GM12878 (cell line): Measurements from ENCODE around the gene ADD2. TPM values are rescaled to one million over a fixed set of nuclear protein-coding genes. Genes with fewer than 3 reads are reported as not detected.

Source experiments
- ATAC-seq: fragments of 200-7000 bp; cut with Tn5 transposase; 3 replicates; pipeline ENCODE4 v1.9.1; 2020; ENCODE audit warnings: mild to moderate bottlenecking, moderate library complexity
- BruUV-seq: library from RNA; stranded (reverse); fragments of 400-500 nt; replicated peaks from 2 replicates; lab custom pipeline; 2021; lab: Mats Ljungman, UMichigan
- CTCF ChIA-PET: fragments of 300-600 bp; sonication (Branson Sonifier 250); formaldehyde crosslinking; extraction: SDS; loops from one replicate; lab custom pipeline; 2021; ENCODE audit warnings: inconsistent platforms; lab: Yijun Ruan, JAX
- POLR2A ChIA-PET: fragments of 350-600 bp; formaldehyde crosslinking; extraction: SDS; loops from one replicate; lab custom pipeline; 2021; ENCODE audit warnings: inconsistent platforms; lab: Charles Lee
- RAD21 ChIA-PET: fragments of 300-600 bp; sonication (Branson Sonifier 250); formaldehyde crosslinking; loops from one replicate; lab custom pipeline; 2023; ENCODE audit warnings: antibody characterized with exemption; ENCODE audit not compliant: unreplicated experiment; lab: Charles Lee
- SMC1A ChIA-PET: fragments of 300-600 bp; sonication (Branson Sonifier 250); formaldehyde crosslinking; loops from one replicate; lab custom pipeline; 2023; ENCODE audit not compliant: unreplicated experiment, uncharacterized antibody; lab: Charles Lee
- DNase-seq: peaks from one replicate; pipeline ENCODE4 v3.0.0-alpha.2; 2011; ENCODE audit warnings: low read depth, low spot score
- FAIRE-seq: peaks from 3 replicates; lab custom pipeline; 2011; peaks lifted over from hg19 to GRCh38; lab: Jason Lieb, UNC
- H2AFZ ChIP-seq: 2 replicates; pipeline ENCODE4 v1.6.0; 2011; ENCODE audit warnings: low read depth, low read length, control low read depth; ENCODE audit not compliant: control insufficient read depth
- H3K27ac ChIP-seq: 2 replicates; pipeline ENCODE4 v1.5.1; 2011; ENCODE audit warnings: control low read depth; ENCODE audit not compliant: control insufficient read depth, insufficient read depth
- H3K27me3 ChIP-seq, 2 experiments: replicated peaks in 1 of 2; 2 replicates each; pipeline versions ENCODE4 v1.6.0 to v1.6.1; 2011; ENCODE audit warnings: low read length in 1 of 2; ENCODE audit not compliant: control insufficient read depth in 2 of 2, insufficient read depth in 2 of 2
- H3K36me3 ChIP-seq, 2 experiments: 2 replicates each; pipeline ENCODE4 v1.5.1; 2011; ENCODE audit warnings: low read length in 1 of 2; ENCODE audit not compliant: control insufficient read depth in 2 of 2, insufficient read depth in 2 of 2
- H3K4me1 ChIP-seq: 2 replicates; pipeline ENCODE4 v1.6.1; 2011; ENCODE audit warnings: mild to moderate bottlenecking, low read length, moderate library complexity, mixed read lengths; ENCODE audit not compliant: control insufficient read depth, insufficient read depth
- H3K4me2 ChIP-seq: 2 replicates; pipeline ENCODE4 v1.6.0; 2011; ENCODE audit warnings: control low read depth; ENCODE audit not compliant: control insufficient read depth, insufficient read depth
- H3K4me3 ChIP-seq: fragments of 200-600 bp; sonication (generic); 2 replicates; pipeline ENCODE4 v1.5.1; 2016
- H3K79me2 ChIP-seq: 2 replicates; pipeline ENCODE4 v1.6.0; 2011; ENCODE audit warnings: low read length; ENCODE audit not compliant: control insufficient read depth, insufficient read depth
- H3K9ac ChIP-seq: 2 replicates; pipeline ENCODE4 v1.8.0; 2011; ENCODE audit warnings: low read length, control low read depth, mixed read lengths; ENCODE audit not compliant: control insufficient read depth, insufficient read depth
- H3K9me3 ChIP-seq: replicated peaks from 3 replicates; pipeline ENCODE4 v1.5.1; 2011; ENCODE audit warnings: mild to moderate bottlenecking, low read length; ENCODE audit not compliant: control insufficient read depth, insufficient read depth
- H4K20me1 ChIP-seq: 2 replicates; pipeline ENCODE4 v1.6.0; 2011; ENCODE audit not compliant: control insufficient read depth, insufficient read depth
- CBFB ChIP-seq: IDR thresholded peaks from 2 replicates; pipeline ENCODE4 v1.6.1; 2016; ENCODE audit warnings: antibody characterized with exemption, low read depth
- CBX3 ChIP-seq: fragments of 200-600 bp; sonication (generic); IDR thresholded peaks from 2 replicates; pipeline ENCODE4 v1.6.1; 2016; ENCODE audit warnings: low read depth, borderline replicate concordance
- HDAC6 ChIP-seq: fragments of 200-600 bp; sonication (generic); IDR thresholded peaks from one replicate; pipeline ENCODE4 v1.8.0; 2017; ENCODE audit warnings: antibody characterized with exemption; ENCODE audit not compliant: unreplicated experiment
- MYB ChIP-seq: fragments of 150-350 bp; IDR thresholded peaks from 2 replicates; pipeline ENCODE4 v1.6.1; 2014; ENCODE audit warnings: mild to moderate bottlenecking, low read depth, low read length, borderline replicate concordance
- PKNOX1 ChIP-seq: fragments of 450-650 bp; IDR thresholded peaks from 2 replicates; pipeline ENCODE4 v1.6.1; 2016; ENCODE audit warnings: mild to moderate bottlenecking
- ZBTB11 ChIP-seq: fragments of 450-650 bp; formaldehyde crosslinking; IDR thresholded peaks from 2 replicates; pipeline ENCODE4 v1.5.0; 2022; ENCODE audit warnings: mild to moderate bottlenecking, missing genetic modification characterization
- ZNF274 ChIP-seq: IDR thresholded peaks from one replicate; pipeline ENCODE4 v1.8.0; 2011; ENCODE audit not compliant: insufficient read length, insufficient read depth
- WGBS: methylation state at CpG from one replicate; pipeline ENCODE4 v1.1.6; 2016; ENCODE audit warnings: low lambda C conversion rate; ENCODE audit not compliant: insufficient replicate concordance, insufficient coverage; ENCODE audit errors: missing lambda C conversion rate; 5-methylcytosine and 5-hydroxymethylcytosine counted together
- in situ Hi-C: fragments of 300-500 bp; cut with MboI; formaldehyde crosslinking; loops from 9 replicates; pipeline ENCODE4 v1.14.3; 2018; ENCODE audit warnings: mixed read lengths
- intact Hi-C: fragments of 100-400 bp; cut with micrococcal nuclease; formaldehyde crosslinking; loops from one replicate; pipeline ENCODE4 v1.14.2; 2022; ENCODE audit not compliant: unreplicated experiment
- polyA plus RNA-seq, 11 experiments: library from polyadenylated mRNA; depleted of rRNA in 4 of 11; unstranded in 6 of 11; stranded (reverse) in 5 of 11; fragments of >200 nt; fragmentation: Nextera tagmentation in 4 of 11; fragmentation: Illumina TruSeq in 1 of 11; extraction: Ambion mirVana in 4 of 11; extraction: Trizol in 1 of 11; gene quantifications; 1 replicate in 1 of 11; 2 replicates in 10 of 11; pipeline versions ENCODE4 v1.2.1 to v1.2.3, GENCODE V29; 2011 to 2016; ENCODE audit warnings: inconsistent platforms in 2 of 11, missing spikeins in 2 of 11, low read depth in 1 of 11
- total RNA-seq, 4 experiments: library from RNA; depleted of rRNA in 3 of 4; stranded (reverse); fragments of >200 nt in 3 of 4; fragmentation: Illumina TruSeq in 1 of 4; extraction: Trizol in 1 of 4; gene quantifications; 2 replicates each; pipeline versions ENCODE4 v1.2.1 to v1.2.3, GENCODE V29; 2013 to 2021
- TF ChIP-seq, protein P1 (sequence below): fragments of 450-650 bp; conservative IDR thresholded peaks from 2 replicates; pipeline ENCODE4 v1.6.1; 2017; ENCODE audit warnings: mild to moderate bottlenecking, moderate library complexity

The ADD2 gene
- total and polyA plus RNA-seq, 10 of the 15 experiments (the other 5 are each of a cell fraction or from before 2014, with no cell fraction given), result 0.05 to 0.13 (median 0.08) TPM; not detected in 7

GRCh38 chr2:70659551-70659950 lies 108.4 kb downstream of the ADD2 start:
- 56% methylated on average over 5 of the region's 5 CpGs for WGBS
- intact Hi-C loops, result no loop called here
- CTCF ChIA-PET, result no interaction called here

More at GRCh38 chr2:70659551-70659950, 108.4 kb downstream of the ADD2 start:
- Histone ChIP-seq H3K79me2 (no peaks in the 10 kb centered on the region), H3K9ac (no peak overlapping the region), H3K4me2 (no peak overlapping the region), H3K27me3 (no peaks in the 10 kb centered on the region; a peak in 2 of 4 replicates), H2AFZ (no peak overlapping the region), H3K4me1 (no peaks in the 10 kb centered on the region), H3K9me3 (no peaks in the 10 kb centered on the region), H4K20me1 (no peaks in the 10 kb centered on the region), H3K27ac (no peak overlapping the region), H3K4me3 (no peak overlapping the region), H3K36me3 (no peaks in the 10 kb centered on the region)
- no peak for DNase-seq
- no peak for FAIRE-seq
- no peak for ATAC-seq
- no peak for TF ChIP-seq CBX3
- no peak for TF ChIP-seq ZNF274
- TF ChIP-seq HDAC6, result no peak
- no peak for TF ChIP-seq PKNOX1
- TF ChIP-seq, protein P1, sequence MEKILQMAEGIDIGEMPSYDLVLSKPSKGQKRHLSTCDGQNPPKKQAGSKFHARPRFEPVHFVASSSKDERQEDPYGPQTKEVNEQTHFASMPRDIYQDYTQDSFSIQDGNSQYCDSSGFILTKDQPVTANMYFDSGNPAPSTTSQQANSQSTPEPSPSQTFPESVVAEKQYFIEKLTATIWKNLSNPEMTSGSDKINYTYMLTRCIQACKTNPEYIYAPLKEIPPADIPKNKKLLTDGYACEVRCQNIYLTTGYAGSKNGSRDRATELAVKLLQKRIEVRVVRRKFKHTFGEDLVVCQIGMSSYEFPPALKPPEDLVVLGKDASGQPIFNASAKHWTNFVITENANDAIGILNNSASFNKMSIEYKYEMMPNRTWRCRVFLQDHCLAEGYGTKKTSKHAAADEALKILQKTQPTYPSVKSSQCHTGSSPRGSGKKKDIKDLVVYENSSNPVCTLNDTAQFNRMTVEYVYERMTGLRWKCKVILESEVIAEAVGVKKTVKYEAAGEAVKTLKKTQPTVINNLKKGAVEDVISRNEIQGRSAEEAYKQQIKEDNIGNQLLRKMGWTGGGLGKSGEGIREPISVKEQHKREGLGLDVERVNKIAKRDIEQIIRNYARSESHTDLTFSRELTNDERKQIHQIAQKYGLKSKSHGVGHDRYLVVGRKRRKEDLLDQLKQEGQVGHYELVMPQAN, result no peak
- no peak for TF ChIP-seq MYB
- TF ChIP-seq CBFB, result no peak
- TF ChIP-seq ZBTB11 (CRISPR knock-in tag), result no peak
- ChIA-PET SMC1A (interaction anchor here (0.6 kb wide), 1 partner anchor 310 kb away, joined by 3 read pairs; no protein-coding TSS in a partner anchor), POLR2A (no interaction called here), RAD21 (no interaction called here)
- in situ Hi-C loops, result no loop called here
- no TSS peak for BruUV-seq
